Hepatic stellate cell (primary cell): ENCODE measurements around the gene TSNAX.
"Not testable (repeated sequence)": the region's sequence is repeated elsewhere in the genome, so short reads cannot be mapped to it uniquely, and the experiment has no call there.

Experiments
- DNase-seq: peaks from one replicate; pipeline ENCODE4 v3.0.0; 2011; ENCODE audit warnings: low spot score

TSNAX gene

DNA sequence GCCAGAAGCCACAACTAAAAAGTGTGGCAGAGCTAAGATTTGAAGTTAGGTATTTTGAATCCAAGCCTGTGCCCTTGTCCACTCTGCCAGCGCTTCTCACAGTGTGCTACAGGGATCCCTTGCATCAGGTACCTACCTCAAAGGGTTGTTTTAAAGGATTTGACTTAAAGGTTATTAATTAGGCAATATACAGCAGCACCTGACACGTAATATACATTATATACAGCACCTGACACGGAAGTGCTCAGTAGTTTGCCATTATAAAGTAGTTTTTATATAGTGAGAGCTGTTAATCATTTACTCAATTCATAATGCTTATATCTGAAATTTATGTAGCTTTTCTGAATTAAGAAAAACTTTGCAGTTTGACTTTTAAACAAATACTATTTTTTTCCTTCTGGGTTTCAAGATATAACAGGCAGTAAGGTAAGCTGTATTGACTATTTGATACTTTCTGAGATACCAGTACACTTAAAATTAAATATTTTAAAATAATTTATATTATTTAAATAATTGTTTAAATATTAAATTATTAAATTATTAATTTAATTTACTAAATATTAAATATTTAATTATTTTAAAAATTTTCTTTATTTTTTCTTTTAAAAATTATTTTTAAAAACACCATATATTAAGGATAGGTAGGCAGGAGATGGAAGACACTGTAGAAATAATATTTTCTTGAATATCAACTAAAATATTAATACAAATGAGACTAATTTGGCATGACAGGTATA, 33.3 kb downstream of the TSNAX start:
- DNase-seq: no peak

DNA sequence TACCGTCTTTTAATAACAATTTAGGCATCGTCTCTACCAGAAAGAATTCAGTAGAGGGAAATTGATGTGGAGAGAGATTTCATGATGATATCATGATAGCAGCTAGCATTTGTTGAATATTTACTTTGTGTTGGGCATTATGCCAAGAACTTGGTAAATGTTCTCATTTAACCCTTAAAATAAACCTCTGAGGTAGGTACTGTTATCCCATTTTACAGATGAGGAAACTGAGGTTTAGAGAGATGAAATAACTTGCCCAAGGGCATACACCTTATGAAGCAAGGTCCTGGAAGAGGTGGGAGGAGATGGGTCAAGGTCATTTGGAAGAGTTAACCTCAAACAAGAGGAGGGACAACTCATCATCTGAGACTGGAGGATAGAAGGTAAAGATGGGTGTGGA, 34.8 kb downstream of the TSNAX start:
- DNase-seq: no peak

DNA sequence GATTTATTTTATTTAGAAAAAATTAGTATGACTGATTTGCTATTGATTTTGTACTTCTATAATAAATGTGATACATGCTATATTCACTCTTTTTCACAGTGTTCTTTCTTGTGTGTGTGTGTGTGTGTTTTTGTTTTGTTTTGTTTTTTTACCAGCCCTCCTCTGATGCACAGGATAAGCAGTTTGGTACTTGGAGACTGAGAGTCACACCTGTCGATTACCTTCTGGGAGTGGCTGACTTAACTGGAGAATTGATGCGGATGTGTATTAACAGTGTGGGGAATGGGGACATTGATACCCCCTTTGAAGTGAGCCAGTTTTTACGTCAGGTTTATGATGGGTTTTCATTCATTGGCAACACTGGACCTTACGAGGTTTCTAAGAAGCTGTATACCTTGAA, 35.9 kb downstream of the TSNAX start:
- DNase-seq: no peak

DNA sequence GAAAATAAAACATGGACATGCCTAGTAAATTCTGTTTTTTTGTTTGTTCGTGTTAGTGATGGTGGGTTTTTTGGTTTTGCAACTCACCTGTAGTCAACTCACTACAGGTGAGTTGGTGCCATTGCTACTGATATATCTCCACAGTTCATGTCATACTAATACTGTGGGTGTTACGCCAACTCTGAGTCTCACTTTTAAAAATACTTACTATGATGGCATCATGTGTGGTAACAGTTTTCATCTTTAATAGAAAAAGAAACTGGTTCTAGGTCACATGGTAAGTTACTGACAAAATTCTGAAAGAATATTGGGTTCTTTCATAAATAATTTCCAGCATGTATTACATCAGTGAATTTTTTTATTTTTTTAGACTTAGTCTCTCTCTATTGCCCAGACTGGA, 38.0 kb downstream of the TSNAX start:
- no peak for DNase-seq

DNA sequence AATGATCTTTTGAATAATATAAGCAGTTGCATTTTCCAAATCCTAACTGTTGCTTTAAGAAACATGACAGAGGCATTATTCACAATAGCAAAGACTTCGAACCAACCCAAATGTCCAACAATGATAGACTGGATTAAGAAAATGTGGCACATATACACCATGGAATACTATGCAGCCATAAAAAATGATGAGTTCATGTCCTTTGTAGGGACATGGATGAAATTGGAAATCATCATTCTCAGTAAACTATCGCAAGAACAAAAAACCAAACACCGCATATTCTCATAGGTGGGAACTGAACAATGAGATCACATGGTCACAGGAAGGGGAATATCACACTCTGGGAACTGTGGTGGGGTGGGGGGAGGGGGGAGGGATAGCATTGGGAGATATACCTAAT, 41.8 kb downstream of the TSNAX start:
- DNase-seq: not testable (repeated sequence)

DNA sequence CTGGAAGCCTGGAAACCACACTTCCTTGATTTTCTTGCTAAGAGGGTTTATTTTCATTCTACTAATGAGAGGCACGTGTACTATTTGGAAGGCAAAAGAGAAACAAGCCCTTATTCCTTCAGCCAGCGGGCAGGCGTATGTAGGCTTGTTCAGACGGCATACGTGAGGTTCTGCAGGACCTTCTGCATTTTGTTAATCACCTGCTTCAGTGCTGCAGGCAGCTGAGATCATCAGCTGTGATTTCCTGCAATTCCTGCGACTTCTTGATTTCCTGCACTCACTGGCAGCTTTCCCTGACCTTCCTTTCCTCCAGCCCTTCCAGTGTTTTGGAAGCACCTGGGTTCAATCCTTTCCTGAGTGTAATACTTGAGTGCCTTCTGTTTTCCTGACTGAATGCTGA, 43.4 kb downstream of the TSNAX start:
- no peak for DNase-seq

DNA sequence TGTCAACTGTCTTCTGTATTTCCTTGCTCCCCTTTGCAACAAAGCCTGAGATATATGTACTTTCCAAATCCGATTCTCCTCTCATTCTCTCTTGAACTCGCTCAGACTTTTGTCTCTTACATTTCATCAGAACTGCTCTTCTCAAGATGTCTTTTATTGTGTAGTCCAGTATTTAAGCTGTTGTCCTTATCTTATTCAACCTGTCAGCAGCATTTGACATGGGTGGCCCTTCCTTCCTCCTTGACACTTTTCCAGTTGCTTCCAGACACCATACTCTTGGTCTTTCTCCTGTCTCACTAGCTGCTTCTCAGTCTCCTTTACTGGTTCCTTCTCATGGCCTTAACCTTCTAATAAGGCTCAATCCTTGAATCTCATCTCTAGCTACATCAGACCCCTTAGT, 47.0 kb downstream of the TSNAX start:
- no peak for DNase-seq

DNA sequence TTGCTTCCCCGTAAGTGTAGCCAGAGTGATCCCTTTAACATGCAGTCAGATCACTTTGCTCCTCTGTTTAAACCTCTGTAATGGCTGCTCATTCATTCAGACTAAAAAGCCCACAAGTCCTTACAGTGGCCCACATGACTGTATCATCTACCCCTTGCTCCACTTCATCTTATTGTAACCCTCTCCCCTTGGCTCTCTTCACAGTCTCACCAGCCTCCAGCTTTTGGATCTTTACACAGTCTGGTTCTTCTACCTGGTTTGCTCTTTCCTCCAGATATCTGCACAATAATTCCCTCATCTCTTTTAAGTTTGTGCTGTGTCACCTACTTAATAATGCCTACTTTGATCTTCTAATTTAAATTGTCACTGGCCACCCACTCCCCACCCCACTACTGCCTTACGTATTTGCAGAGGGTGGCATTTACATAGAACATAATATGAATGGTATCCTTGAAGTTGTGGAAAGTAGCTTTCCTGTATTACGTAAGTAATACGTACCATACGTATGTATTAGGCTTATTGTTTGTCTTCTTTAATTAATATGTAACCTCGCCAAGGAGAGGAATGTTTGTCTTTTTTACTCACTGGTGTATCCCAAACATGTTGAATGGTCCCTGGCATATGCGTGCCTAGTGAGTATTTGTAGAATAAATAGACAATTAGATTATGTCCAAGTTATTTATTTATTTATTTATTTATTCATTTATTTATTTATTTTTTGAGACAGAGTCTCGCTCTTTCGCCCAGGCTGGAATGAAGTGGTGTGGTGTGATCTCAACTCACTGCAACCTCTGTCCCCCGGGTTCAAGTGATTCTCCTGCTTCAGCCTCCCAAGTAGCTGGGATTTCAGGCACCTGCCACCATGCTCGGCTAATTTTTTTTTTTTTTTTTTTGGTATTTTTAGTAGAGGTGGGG, 48.6 kb downstream of the TSNAX start:
- DNase-seq: no peak

DNA sequence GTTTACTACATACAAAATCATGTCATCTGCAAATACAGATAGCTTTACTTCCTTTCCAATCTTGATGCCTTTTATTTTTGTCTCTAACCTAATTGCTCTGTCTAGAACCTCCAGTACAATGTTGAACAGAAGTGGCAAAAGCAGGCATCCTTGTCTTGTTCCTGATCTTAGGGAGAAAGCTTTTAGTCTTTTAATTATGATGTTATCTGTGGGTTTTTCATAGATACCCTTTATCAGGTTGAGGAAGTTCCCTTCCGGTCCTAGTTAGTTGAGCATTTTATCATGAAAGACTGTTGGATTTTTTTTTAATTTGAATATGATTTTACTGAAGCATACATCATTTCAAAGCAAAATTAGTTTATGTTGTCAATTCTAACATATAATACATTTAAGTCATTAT, 52.4 kb downstream of the TSNAX start:
- no peak for DNase-seq

DNA sequence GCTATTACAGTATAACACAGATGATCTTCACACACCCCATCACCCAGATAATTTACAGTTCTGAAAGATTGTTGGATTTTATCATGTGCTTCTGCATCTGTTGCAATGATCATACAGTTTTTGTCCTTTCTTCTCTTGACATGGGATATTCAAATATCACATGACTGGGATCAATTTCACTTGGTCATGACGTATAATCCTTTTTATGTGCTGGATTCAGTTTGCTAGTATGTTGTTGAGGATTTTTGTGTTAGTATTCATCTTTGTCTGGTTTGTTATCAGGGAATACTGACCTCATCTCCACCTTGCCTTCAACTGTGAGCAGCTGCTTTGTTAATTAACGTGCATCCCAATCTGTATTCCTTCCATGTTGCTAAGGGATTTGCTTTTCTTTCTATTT, 53.4 kb downstream of the TSNAX start:
- DNase-seq: no peak

DNA sequence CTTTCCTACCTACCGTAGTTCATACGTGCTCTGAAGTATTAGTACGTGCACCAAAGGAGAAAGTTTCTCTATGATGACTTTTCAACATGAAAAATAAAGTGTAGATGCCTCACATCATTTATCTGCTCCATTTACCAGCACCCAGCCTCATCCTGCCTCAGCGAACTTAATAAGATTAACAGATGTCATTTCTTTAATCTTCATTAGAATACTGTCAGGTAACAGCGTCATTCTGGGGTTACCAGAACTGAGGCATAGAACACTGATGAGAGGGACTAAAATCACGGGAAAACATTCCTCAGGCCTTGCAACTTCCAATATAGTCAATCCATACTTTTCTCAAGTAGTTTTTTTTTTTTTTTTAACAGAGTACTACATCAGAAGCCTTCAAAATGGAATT, 54.9 kb downstream of the TSNAX start:
- no peak for DNase-seq

DNA sequence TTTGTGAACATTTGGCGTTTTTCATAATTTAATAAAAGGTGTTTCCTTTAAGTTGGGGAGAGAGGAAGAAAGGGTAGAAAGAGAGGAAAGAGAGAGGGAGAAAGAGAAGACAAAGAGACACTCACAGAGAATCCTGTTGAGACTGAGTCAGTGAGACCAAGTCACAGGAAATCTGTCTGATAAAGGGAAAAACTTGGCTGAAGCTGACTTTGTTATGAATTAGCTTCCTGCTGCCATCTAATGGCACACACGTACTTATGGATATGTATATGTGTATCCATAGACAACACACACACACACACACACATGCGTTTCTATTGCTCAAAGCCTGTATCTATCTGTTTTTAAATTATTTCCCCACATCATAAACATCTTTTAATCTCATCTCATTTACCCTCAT, 55.6 kb downstream of the TSNAX start:
- DNase-seq: peak; percentile 46

DNA sequence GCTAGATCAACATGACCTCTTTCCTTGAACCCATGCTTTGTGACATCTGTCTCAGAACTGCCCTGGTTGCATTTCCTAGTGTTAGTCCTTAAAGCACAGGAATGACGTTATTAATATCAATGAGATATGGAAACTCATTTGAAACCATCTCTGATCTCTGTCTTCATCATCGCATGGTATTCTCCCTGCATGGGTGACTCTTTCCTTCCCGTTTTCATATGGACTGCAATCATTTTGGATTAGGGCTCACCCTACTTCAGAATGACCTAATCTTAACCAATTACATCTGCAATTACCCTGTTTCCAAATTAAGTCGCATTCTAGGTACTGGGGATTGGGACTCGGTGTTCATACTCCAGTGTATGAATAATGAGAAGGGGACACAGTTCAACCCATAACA, 56.5 kb downstream of the TSNAX start:
- DNase-seq: no peak

DNA sequence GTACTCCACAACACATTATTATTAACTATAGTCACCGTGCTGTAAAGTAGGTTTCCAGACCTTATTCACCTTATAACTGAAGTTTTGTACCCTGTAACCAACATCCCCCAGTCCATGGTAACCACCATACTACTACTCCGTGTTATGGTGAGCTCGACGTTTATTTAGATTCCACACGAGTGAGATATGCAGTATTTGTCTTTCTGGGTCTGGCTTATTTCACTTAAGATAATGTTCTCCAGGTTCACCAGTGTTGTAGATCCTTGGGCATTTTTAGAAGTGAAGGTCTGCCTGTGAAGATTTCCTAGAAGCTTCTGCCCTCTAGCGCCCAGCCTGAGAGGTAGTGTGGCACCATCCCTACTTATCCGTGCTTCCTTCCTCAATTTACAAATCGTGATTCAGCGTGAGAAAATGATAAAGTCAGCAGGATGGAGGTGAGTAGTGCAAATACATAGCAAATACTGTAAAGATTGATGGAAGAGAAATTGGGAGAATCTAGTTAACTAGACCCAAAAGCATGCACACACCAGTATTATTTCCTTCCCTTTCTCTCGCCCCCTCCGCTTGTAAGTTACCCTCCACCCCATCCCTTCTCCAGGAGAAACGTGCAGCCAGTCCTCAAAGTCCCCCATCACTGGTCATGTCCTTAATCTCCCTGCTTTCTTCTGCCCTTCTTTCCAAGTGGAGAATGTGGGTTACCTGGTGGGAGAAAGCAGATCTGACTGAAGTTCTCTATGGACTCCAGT, 62.2 kb downstream of the TSNAX start:
- DNase-seq: peak; percentile 38

DNA sequence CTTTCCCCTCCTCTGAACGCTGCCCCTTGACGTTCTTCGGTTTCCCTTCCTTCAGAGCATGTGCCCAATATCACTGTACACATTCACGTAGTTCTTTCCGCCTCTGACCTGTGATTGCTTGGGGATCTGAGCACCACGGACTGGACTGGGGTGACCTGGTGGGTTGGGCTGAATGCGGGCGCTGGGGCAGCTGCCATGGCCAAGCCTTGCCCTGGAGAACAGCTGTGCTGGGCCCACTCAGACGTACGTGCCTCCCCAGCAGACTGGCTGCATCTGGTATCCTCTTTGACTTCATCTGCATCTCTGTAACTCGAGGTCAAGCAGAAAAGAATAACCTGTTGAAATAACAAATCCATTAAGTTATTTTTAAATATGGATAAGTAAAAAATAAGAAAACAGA, 63.0 kb downstream of the TSNAX start:
- no peak for DNase-seq

DNA sequence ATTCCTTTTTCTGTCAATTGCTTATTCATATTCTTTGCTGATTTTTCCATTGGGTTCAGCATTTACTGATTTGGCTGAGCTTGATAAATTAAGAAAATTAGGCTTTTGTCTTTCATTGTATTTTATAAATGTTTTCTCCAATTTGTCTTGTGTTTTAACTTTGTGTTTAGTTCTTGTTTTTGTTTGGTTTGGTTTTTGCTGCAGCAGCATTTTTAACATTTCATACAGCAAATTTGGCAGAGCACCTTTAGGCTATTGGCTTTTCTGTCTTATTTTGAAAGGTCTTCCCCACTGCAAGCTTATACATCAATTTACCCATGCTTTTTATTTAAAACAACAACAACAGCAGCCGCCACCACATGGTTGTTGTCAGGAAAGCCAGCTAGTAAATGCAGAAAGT, 64.3 kb downstream of the TSNAX start:
- no peak for DNase-seq

DNA sequence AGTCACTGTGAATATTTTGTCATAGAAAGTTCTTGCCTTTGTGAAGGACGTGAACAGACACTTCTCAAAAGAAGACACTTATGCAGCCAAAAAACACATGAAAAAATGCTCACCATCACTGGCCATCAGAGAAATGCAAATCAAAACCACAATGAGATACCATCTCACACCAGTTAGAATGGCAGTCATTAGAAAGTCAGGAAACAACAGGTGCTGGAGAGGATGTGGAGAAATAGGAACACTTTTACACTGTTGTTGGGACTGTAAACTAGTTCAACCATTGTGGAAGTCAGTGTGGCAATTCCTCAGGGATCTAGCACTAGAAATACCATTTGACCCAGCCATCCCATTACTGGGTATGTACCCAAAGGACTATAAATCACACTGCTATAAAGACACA, 64.8 kb downstream of the TSNAX start:
- DNase-seq: not testable (repeated sequence)

DNA sequence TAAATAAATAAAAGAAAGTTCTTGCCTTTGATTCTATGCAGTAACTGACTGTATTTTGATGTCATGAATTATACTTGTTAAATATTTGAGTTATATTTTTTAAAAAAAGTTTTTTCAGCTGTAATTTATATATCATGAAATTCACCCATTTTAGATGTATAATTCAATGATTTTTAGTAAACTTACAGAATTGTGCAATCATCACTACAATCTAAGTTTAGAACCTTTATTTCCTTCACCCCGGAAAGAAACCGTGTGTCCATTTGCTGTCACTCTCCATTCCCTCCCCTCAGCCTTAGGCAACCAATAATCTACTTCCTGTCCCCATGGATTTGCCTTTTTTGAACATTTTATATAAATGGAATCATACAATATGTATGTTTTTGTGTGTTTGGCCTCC, 65.7 kb downstream of the TSNAX start:
- no peak for DNase-seq

DNA sequence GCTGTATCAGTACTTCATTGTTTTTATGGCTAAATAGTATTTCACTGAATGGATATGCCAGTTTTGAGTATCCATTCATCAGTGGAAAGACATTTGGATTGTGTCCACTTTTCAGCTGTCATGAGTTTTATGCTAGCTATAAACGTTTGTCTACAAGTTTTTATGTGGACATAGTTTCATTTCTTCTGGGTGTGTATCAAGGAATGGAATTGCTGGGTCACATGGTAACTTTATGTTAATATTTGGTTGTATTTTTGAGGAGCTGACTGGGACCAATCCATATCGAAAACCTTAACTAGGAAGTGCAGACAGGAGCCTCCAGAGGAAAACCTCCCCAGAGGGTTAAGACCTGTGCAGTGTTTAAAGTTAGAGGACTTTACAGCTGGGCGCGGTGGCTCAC, 66.3 kb downstream of the TSNAX start:
- no peak for DNase-seq

DNA sequence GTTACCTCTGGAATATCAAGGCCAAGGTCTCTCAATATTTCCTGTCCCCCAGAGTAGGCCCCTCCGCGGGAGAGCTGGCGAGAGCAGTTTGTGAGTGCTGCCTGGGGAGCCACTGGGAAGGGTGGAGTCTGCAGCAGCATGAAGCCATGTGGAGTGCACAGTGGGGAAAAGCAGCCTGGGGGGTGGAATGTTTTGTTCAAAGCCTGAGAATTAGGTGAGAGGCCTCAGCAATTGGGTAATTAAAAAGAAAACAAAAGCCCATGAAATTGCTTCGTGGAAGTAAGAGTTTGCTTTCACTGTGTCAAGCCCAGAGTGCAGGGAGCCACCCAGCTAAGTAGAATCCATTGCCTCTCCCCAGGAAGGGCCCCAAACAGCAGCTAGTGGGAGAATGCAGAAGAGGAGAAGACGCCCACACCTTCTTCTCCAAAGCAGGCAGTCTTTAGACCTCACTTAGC, 67.9 kb downstream of the TSNAX start:
- no peak for DNase-seq

DNA sequence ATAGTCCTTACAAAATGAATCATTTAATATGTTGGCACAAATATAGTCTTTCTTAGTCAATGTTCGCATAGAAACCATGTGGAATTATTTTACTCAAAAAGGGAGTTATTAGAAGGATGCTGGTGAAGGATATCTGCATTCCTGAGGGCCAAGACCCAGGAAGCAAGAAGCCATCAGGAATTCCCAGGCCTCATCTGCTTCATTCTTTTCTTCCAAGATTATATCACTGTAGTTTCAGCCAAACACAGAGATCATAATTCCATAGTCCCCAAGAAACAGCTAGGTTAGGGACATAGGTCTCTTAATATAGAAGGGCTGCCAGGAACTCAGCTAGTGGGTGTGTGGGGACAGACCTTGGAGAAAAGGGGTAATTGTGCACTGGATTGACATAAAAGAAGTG, 69.5 kb downstream of the TSNAX start:
- DNase-seq: no peak

DNA sequence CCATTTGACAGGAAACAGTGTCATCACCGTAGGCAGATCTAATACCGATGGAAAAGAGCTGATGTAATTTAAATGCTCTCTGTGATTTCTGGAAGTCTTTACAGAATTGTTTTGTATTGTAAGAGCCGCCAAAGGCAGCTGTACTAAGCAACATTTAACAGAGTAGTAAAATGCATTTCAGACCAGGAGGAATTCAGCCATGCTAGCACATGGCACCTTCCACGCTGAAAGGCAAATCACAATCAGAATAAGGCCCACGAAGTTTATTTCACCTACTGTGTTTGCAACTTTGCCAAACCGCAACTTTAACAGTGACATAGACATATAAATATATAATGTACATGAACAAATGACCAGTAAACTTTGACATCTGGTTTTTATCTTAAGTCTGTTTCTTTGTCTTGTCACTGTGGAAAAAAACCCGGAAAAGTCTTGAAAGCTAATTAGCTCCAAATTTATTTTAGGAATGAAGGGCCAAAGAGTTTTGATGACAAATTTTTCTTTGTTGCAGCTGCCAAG, 72.0 kb downstream of the TSNAX start:
- no peak for DNase-seq
